Osteoblast (primary cell): ENCODE results near the gene NOB1. TPM values are rescaled to one million over a fixed set of nuclear protein-coding genes. Genes with fewer than 3 reads are reported as not detected.

Experiments used
- DNase-seq: peaks from one replicate; pipeline ENCODE4 v3.0.0; 2011; ENCODE audit warnings: low spot score, mixed read lengths; ENCODE audit not compliant: insufficient read length; ENCODE audit errors: missing footprints
- H2AFZ ChIP-seq: 2 replicates; pipeline ENCODE4 v1.6.0; 2011; ENCODE audit warnings: mild to moderate bottlenecking, low read length
- H3K27ac ChIP-seq: 2 replicates; pipeline ENCODE4 v1.5.1; 2011; ENCODE audit warnings: mild to moderate bottlenecking, low read depth, low read length, moderate library complexity
- H3K27me3 ChIP-seq: 2 replicates; pipeline ENCODE4 v1.6.0; 2012; ENCODE audit warnings: mild to moderate bottlenecking, control low read depth, inconsistent platforms, low read length, moderate library complexity; ENCODE audit not compliant: insufficient read depth
- H3K36me3 ChIP-seq: 2 replicates; pipeline ENCODE4 v1.5.1; 2011; ENCODE audit warnings: mild to moderate bottlenecking, low read length, control low read depth, moderate library complexity; ENCODE audit not compliant: insufficient read depth
- H3K4me1 ChIP-seq: 2 replicates; pipeline ENCODE4 v1.5.1; 2011; ENCODE audit warnings: mild to moderate bottlenecking, low read length, control low read depth, moderate library complexity; ENCODE audit not compliant: insufficient read depth
- H3K4me2 ChIP-seq: 2 replicates; pipeline ENCODE4 v1.6.0; 2011; ENCODE audit warnings: mild to moderate bottlenecking, low read length; ENCODE audit not compliant: insufficient read depth
- H3K4me3 ChIP-seq: fragments of 200-600 bp; sonication (generic); 3 replicates; pipeline ENCODE4 v1.5.1; 2012; ENCODE audit warnings: mild to moderate bottlenecking, low read length, inconsistent platforms; ENCODE audit not compliant: insufficient read depth
- H3K79me2 ChIP-seq: 2 replicates; pipeline ENCODE4 v1.6.0; 2012; ENCODE audit warnings: mild to moderate bottlenecking, low read length, control low read depth, inconsistent platforms; ENCODE audit not compliant: insufficient read depth
- H3K9me3 ChIP-seq: 2 replicates; pipeline ENCODE4 v1.5.1; 2011; ENCODE audit warnings: low read depth, low read length, control low read depth
- H4K20me1 ChIP-seq: 2 replicates; pipeline ENCODE4 v1.6.0; 2012; ENCODE audit warnings: mild to moderate bottlenecking, low read length, control low read depth; ENCODE audit not compliant: insufficient read depth
- CTCF ChIP-seq: IDR thresholded peaks from 2 replicates; pipeline ENCODE4 v1.5.1; 2011; ENCODE audit warnings: mild to moderate bottlenecking, low read depth, low read length, moderate library complexity; ENCODE audit errors: extremely low read depth
- total RNA-seq: library from RNA; depleted of rRNA; stranded (reverse); fragments of >200 nt; gene quantifications from 2 replicates; pipeline ENCODE4 v1.2.3, GENCODE V29; 2012

NOB1 gene
- total RNA-seq, 1 donor = 35.5 TPM

- no peaks in the 10 kb centered on the region for H4K20me1 ChIP-seq
- H3K4me3 ChIP-seq = no peak overlapping the region
- TF ChIP-seq CTCF = no peak
- H2AFZ ChIP-seq = no peak overlapping the region
- no peaks in the 10 kb centered on the region for H3K27me3 ChIP-seq
- DNase-seq = no peak
- H3K36me3 ChIP-seq = peaks cover 72% of the 10 kb centered on the region
- no peaks in the 10 kb centered on the region for H3K9me3 ChIP-seq
- peak overlapping the region; percentile 52 for H3K27ac ChIP-seq
- peaks cover 24% of the 10 kb centered on the region for H3K4me1 ChIP-seq
- peaks cover 7% of the 10 kb centered on the region for H3K79me2 ChIP-seq
- H3K4me2 ChIP-seq = no peak overlapping the region
Measured at GRCh38 chr16:69712277-69712676, 42.4 kb downstream of the NOB1 start.

- peaks cover 63% of the 10 kb centered on the region for H3K36me3 ChIP-seq
- peak overlapping the region; percentile 21 for H3K4me2 ChIP-seq
- no peak overlapping the region for H3K4me3 ChIP-seq
Measured at GRCh38 chr16:69711115-69711740, 43.5 kb downstream of the NOB1 start.

GRCh38 chr16:69709456-69710084 lies 45.2 kb downstream of the NOB1 start:
- DNase-seq = peak; percentile 71

More at GRCh38 chr16:69711115-69711740, 43.5 kb downstream of the NOB1 start:
- DNase-seq = peak; percentile 92
- peaks cover 24% of the 10 kb centered on the region for H3K4me1 ChIP-seq
- no peak for TF ChIP-seq CTCF
- H3K79me2 ChIP-seq = peaks cover 7% of the 10 kb centered on the region
- H2AFZ ChIP-seq = no peak overlapping the region
- H4K20me1 ChIP-seq = no peaks in the 10 kb centered on the region
- no peaks in the 10 kb centered on the region for H3K27me3 ChIP-seq
- H3K9me3 ChIP-seq = no peaks in the 10 kb centered on the region
- H3K27ac ChIP-seq = peak overlapping the region; percentile 52

More at GRCh38 chr16:69709456-69710084, 45.2 kb downstream of the NOB1 start:
- no peak overlapping the region for H3K4me2 ChIP-seq
- no peak overlapping the region for H3K4me3 ChIP-seq
- no peak overlapping the region for H2AFZ ChIP-seq
- H3K9me3 ChIP-seq = no peaks in the 10 kb centered on the region
- peaks cover 24% of the 10 kb centered on the region for H3K4me1 ChIP-seq
- peak; percentile 73 for TF ChIP-seq CTCF
- no peak overlapping the region for H3K27ac ChIP-seq
- no peaks in the 10 kb centered on the region for H4K20me1 ChIP-seq
- peaks cover 4% of the 10 kb centered on the region for H3K79me2 ChIP-seq
- H3K27me3 ChIP-seq = no peaks in the 10 kb centered on the region
- H3K36me3 ChIP-seq = peaks cover 51% of the 10 kb centered on the region
